Measurements from ENCODE around the gene C2orf76.

The C2orf76 gene

DNA sequence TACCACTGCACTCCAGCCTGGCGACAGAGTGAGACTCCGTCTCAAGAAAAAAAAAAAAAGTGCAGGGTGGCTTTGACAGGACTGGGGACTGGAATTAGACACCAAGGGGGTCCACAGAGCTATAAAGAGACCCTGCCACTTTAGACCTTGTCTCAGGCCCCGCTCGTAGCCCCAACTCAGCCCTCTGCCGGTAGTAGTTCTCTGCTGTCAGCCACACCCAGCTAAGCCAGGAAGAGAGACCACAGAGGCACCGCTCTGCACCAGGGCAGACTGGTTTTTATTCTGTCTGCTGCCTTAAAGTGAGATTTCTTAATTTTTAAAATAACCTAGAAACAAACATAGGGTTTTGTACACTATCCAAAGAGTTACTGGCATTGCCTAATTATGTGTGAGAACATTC is 77.0 kb downstream of the C2orf76 start:
- H3K9me3 ChIP-seq (ENCODE audit: control insufficient read depth in 1 of 2, low read length in 2 of 2), result no peaks in the 10 kb centered on the region
- H3K4me1 ChIP-seq (ENCODE audit: control insufficient read depth in 1 of 2, insufficient read depth in 2 of 2, low read length in 2 of 2), result no peaks in the 10 kb centered on the region
- no peak overlapping the region for H3K4me3 ChIP-seq (ENCODE audit: low read depth in 1 of 2, low read length in 2 of 2)
- H3K36me3 ChIP-seq (ENCODE audit: control insufficient read depth in 1 of 2, insufficient read depth in 2 of 2, low read length in 2 of 2), result no peaks in the 10 kb centered on the region
- H3K9ac ChIP-seq (ENCODE audit: low read depth in 1 of 2, low read length in 2 of 2), result no peak overlapping the region
- H3K27ac ChIP-seq (ENCODE audit: low read depth, low read length), result no peak overlapping the region
- H3K27me3 ChIP-seq (ENCODE audit: control insufficient read depth in 1 of 2, insufficient read depth in 2 of 2, low read length in 2 of 2), result no peaks in the 10 kb centered on the region

GRCh38 chr2:119289093-119289492 is 77.5 kb downstream of the C2orf76 start:
- Histone ChIP-seq H3K36me3 (ENCODE audit: control insufficient read depth in 1 of 2, insufficient read depth in 2 of 2, low read length in 2 of 2) (no peaks in the 10 kb centered on the region), H3K27ac (ENCODE audit: low read depth, low read length) (no peak overlapping the region), H3K4me1 (ENCODE audit: control insufficient read depth in 1 of 2, insufficient read depth in 2 of 2, low read length in 2 of 2) (no peaks in the 10 kb centered on the region), H3K9me3 (ENCODE audit: control insufficient read depth in 1 of 2, low read length in 2 of 2) (no peaks in the 10 kb centered on the region), H3K27me3 (ENCODE audit: control insufficient read depth in 1 of 2, insufficient read depth in 2 of 2, low read length in 2 of 2) (no peaks in the 10 kb centered on the region), H3K4me3 (ENCODE audit: low read depth in 1 of 2, low read length in 2 of 2) (no peak overlapping the region), H3K9ac (ENCODE audit: low read depth in 1 of 2, low read length in 2 of 2) (no peak overlapping the region)

GRCh38 chr2:119288576-119288975 is 78.1 kb downstream of the C2orf76 start:
- H3K27ac ChIP-seq (ENCODE audit: low read depth, low read length), result no peak overlapping the region
- no peaks in the 10 kb centered on the region for H3K27me3 ChIP-seq (ENCODE audit: control insufficient read depth in 1 of 2, insufficient read depth in 2 of 2, low read length in 2 of 2)
- no peak overlapping the region for H3K9ac ChIP-seq (ENCODE audit: low read depth in 1 of 2, low read length in 2 of 2)
- H3K9me3 ChIP-seq (ENCODE audit: control insufficient read depth in 1 of 2, low read length in 2 of 2), result no peaks in the 10 kb centered on the region
- H3K36me3 ChIP-seq (ENCODE audit: control insufficient read depth in 1 of 2, insufficient read depth in 2 of 2, low read length in 2 of 2), result no peaks in the 10 kb centered on the region
- H3K4me3 ChIP-seq (ENCODE audit: low read depth in 1 of 2, low read length in 2 of 2), result no peak overlapping the region
- H3K4me1 ChIP-seq (ENCODE audit: control insufficient read depth in 1 of 2, insufficient read depth in 2 of 2, low read length in 2 of 2), result no peaks in the 10 kb centered on the region

GRCh38 chr2:119286661-119287060 is 80.0 kb downstream of the C2orf76 start:
- Histone ChIP-seq H3K9me3 (ENCODE audit: control insufficient read depth in 1 of 2, low read length in 2 of 2) (no peaks in the 10 kb centered on the region), H3K27ac (ENCODE audit: low read depth, low read length) (no peak overlapping the region), H3K4me1 (ENCODE audit: control insufficient read depth in 1 of 2, insufficient read depth in 2 of 2, low read length in 2 of 2) (no peaks in the 10 kb centered on the region), H3K36me3 (ENCODE audit: control insufficient read depth in 1 of 2, insufficient read depth in 2 of 2, low read length in 2 of 2) (no peaks in the 10 kb centered on the region), H3K27me3 (ENCODE audit: control insufficient read depth in 1 of 2, insufficient read depth in 2 of 2, low read length in 2 of 2) (no peaks in the 10 kb centered on the region), H3K4me3 (ENCODE audit: low read depth in 1 of 2, low read length in 2 of 2) (no peak overlapping the region), H3K9ac (ENCODE audit: low read depth in 1 of 2, low read length in 2 of 2) (no peak overlapping the region)

- no peaks in the 10 kb centered on the region for H3K9me3 ChIP-seq (ENCODE audit: control insufficient read depth in 1 of 2, low read length in 2 of 2)
- no peak overlapping the region for H3K27ac ChIP-seq (ENCODE audit: low read depth, low read length)
- no peak overlapping the region for H3K9ac ChIP-seq (ENCODE audit: low read depth in 1 of 2, low read length in 2 of 2)
- no peaks in the 10 kb centered on the region for H3K36me3 ChIP-seq (ENCODE audit: control insufficient read depth in 1 of 2, insufficient read depth in 2 of 2, low read length in 2 of 2)
- H3K4me1 ChIP-seq (ENCODE audit: control insufficient read depth in 1 of 2, insufficient read depth in 2 of 2, low read length in 2 of 2), result no peaks in the 10 kb centered on the region
- no peak overlapping the region for H3K4me3 ChIP-seq (ENCODE audit: low read depth in 1 of 2, low read length in 2 of 2)
- no peaks in the 10 kb centered on the region for H3K27me3 ChIP-seq (ENCODE audit: control insufficient read depth in 1 of 2, insufficient read depth in 2 of 2, low read length in 2 of 2)
Observed at GRCh38 chr2:119283873-119284331, 82.7 kb downstream of the C2orf76 start.

DNA sequence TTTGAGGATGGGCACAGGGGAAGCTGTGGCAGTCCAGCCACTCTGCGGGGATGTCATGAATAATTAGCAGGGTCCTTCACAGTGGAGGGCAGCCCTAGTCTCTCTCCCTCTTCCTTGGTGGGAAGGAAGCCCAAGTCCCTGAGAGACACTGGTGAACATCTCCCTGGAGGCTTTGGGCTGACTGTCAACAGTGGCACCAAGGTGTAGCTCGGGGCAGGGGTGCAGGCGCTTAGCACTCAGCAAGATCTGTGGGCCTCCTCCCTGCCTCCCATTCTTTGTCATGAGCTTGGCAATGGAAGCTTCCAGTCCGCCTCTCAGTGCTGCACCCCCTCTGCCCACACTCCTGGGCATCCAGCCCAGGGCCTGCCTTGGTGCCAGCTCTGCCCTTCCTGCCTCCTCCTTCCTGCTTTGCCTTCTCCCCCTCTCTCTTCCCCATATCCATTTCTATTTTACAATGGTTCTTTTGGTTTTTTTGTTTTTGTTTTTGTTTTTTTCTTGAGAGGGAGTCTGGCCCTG is 83.6 kb downstream of the C2orf76 start:
- no peak overlapping the region for H3K27ac ChIP-seq (ENCODE audit: low read depth, low read length)
- no peaks in the 10 kb centered on the region for H3K4me1 ChIP-seq (ENCODE audit: control insufficient read depth in 1 of 2, insufficient read depth in 2 of 2, low read length in 2 of 2)
- no peaks in the 10 kb centered on the region for H3K9me3 ChIP-seq (ENCODE audit: control insufficient read depth in 1 of 2, low read length in 2 of 2)
- no peak overlapping the region for H3K9ac ChIP-seq (ENCODE audit: low read depth in 1 of 2, low read length in 2 of 2)
- H3K4me3 ChIP-seq (ENCODE audit: low read depth in 1 of 2, low read length in 2 of 2), result no peak overlapping the region
- H3K27me3 ChIP-seq (ENCODE audit: control insufficient read depth in 1 of 2, insufficient read depth in 2 of 2, low read length in 2 of 2), result no peaks in the 10 kb centered on the region
- H3K36me3 ChIP-seq (ENCODE audit: control insufficient read depth in 1 of 2, insufficient read depth in 2 of 2, low read length in 2 of 2), result no peaks in the 10 kb centered on the region

DNA sequence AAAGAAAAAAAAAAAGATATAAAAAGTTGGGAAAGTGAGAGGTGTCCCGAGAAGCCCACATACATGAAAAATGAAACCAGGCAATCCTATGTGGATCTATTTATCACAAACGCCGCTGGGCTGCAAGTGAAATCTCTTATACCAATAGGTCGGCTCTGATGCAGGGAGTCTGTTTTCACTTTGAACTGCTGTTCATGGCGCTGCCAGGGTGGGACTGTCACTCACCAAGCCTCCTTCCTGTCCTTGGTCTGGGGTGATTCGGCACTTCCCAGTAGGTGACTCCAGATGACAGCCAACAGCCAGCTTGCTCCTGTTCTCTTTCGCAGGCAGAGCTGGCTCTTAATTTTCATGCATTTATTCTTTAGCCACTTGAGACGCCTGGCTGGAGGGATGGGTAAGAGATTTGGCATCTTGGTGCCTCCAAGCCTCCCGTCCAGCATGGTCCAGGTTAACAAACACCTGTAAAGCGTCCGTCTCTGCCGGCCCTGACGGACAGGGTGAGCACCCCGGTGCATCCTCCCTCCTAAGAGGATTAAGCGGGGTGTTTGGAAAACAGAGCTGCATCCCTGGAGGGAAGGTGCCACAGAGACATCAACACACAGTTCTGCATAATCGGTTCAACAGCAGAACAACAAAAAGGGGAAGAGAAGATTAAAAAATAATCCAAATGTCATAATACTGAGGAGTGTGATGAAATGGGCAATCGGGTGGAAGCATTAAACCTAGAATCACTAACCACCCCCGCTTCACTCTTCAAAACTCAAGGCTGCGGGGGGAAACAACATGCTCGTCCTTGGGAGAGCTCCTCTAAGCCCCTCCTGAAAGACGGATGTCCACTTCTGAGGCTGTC is 84.3 kb downstream of the C2orf76 start:
- Histone ChIP-seq H3K27ac (ENCODE audit: low read depth, low read length) (no peak overlapping the region), H3K36me3 (ENCODE audit: control insufficient read depth in 1 of 2, insufficient read depth in 2 of 2, low read length in 2 of 2) (no peaks in the 10 kb centered on the region), H3K9me3 (ENCODE audit: control insufficient read depth in 1 of 2, low read length in 2 of 2) (no peaks in the 10 kb centered on the region), H3K4me3 (ENCODE audit: low read depth in 1 of 2, low read length in 2 of 2) (no peak overlapping the region), H3K9ac (ENCODE audit: low read depth in 1 of 2, low read length in 2 of 2) (no peak overlapping the region), H3K4me1 (ENCODE audit: control insufficient read depth in 1 of 2, insufficient read depth in 2 of 2, low read length in 2 of 2) (no peaks in the 10 kb centered on the region), H3K27me3 (ENCODE audit: control insufficient read depth in 1 of 2, insufficient read depth in 2 of 2, low read length in 2 of 2) (no peaks in the 10 kb centered on the region)

GRCh38 chr2:119280680-119281079 is 86.0 kb downstream of the C2orf76 start:
- Histone ChIP-seq H3K4me1 (ENCODE audit: control insufficient read depth in 1 of 2, insufficient read depth in 2 of 2, low read length in 2 of 2) (no peaks in the 10 kb centered on the region), H3K9ac (ENCODE audit: low read depth in 1 of 2, low read length in 2 of 2) (no peak overlapping the region), H3K36me3 (ENCODE audit: control insufficient read depth in 1 of 2, insufficient read depth in 2 of 2, low read length in 2 of 2) (no peaks in the 10 kb centered on the region), H3K27me3 (ENCODE audit: control insufficient read depth in 1 of 2, insufficient read depth in 2 of 2, low read length in 2 of 2) (no peaks in the 10 kb centered on the region), H3K27ac (ENCODE audit: low read depth, low read length) (no peak overlapping the region), H3K9me3 (ENCODE audit: control insufficient read depth in 1 of 2, low read length in 2 of 2) (no peaks in the 10 kb centered on the region), H3K4me3 (ENCODE audit: low read depth in 1 of 2, low read length in 2 of 2) (no peak overlapping the region)

- no peak overlapping the region for H3K27ac ChIP-seq (ENCODE audit: low read depth, low read length)
- no peaks in the 10 kb centered on the region for H3K9me3 ChIP-seq (ENCODE audit: control insufficient read depth in 1 of 2, low read length in 2 of 2)
- H3K4me1 ChIP-seq (ENCODE audit: control insufficient read depth in 1 of 2, insufficient read depth in 2 of 2, low read length in 2 of 2), result no peaks in the 10 kb centered on the region
- no peak overlapping the region for H3K9ac ChIP-seq (ENCODE audit: low read depth in 1 of 2, low read length in 2 of 2)
- H3K27me3 ChIP-seq (ENCODE audit: control insufficient read depth in 1 of 2, insufficient read depth in 2 of 2, low read length in 2 of 2), result no peaks in the 10 kb centered on the region
- no peak overlapping the region for H3K4me3 ChIP-seq (ENCODE audit: low read depth in 1 of 2, low read length in 2 of 2)
- no peaks in the 10 kb centered on the region for H3K36me3 ChIP-seq (ENCODE audit: control insufficient read depth in 1 of 2, insufficient read depth in 2 of 2, low read length in 2 of 2)
Observed at GRCh38 chr2:119279666-119280065, 87.0 kb downstream of the C2orf76 start.

DNA sequence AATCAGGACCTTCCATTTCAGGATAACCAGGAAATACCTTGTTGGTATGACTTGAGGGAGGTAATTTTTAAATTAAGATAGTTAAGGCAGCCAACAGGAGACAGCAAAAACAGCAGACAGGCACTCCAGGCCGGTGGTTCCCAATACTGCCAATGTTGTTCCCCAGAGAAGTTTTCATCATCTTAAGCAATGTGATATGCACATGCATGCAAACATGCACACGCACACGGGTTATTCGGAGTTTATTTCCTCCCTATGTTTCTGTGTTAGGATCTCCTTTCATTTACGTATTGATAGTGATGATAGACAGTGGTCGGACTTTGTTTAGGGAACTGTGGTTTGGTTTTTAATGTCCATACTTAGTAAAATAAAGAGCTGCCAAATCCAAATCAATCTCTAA is 87.7 kb downstream of the C2orf76 start:
- Histone ChIP-seq H3K36me3 (ENCODE audit: control insufficient read depth in 1 of 2, insufficient read depth in 2 of 2, low read length in 2 of 2) (no peaks in the 10 kb centered on the region), H3K9me3 (ENCODE audit: control insufficient read depth in 1 of 2, low read length in 2 of 2) (no peaks in the 10 kb centered on the region), H3K4me3 (ENCODE audit: low read depth in 1 of 2, low read length in 2 of 2) (no peak overlapping the region), H3K27me3 (ENCODE audit: control insufficient read depth in 1 of 2, insufficient read depth in 2 of 2, low read length in 2 of 2) (no peaks in the 10 kb centered on the region), H3K9ac (ENCODE audit: low read depth in 1 of 2, low read length in 2 of 2) (no peak overlapping the region), H3K4me1 (ENCODE audit: control insufficient read depth in 1 of 2, insufficient read depth in 2 of 2, low read length in 2 of 2) (no peaks in the 10 kb centered on the region), H3K27ac (ENCODE audit: low read depth, low read length) (no peak overlapping the region)
